CD4-positive, CD25-positive, alpha-beta regulatory T cell (primary cell): Measurements from ENCODE around the gene GPATCH1. TPM values are rescaled to one million over a fixed set of nuclear protein-coding genes. Genes with fewer than 3 reads are reported as not detected.

Experiments used
- ATAC-seq, 2 donors: fragments of 150-1000 bp; cut with Tn5 transposase; one replicate each; pipeline ENCODE4 v1.10.0; 2021; ENCODE audit warnings: low read depth in 2 of 2, moderate number of reproducible peaks in 2 of 2, moderate library complexity in 1 of 2
- DNase-seq, 3 donors: peaks; one replicate each; pipeline versions ENCODE4 v3.0.0 to v3.0.0-alpha.2; 2012 to 2022; ENCODE audit warnings: mixed read lengths in 1 of 3
- H3K27ac ChIP-seq: one replicate; pipeline ENCODE4 v1.7.0; 2013; ENCODE audit warnings: mild to moderate bottlenecking, low read length; ENCODE audit not compliant: insufficient read depth, poor library complexity, severe bottlenecking
- H3K27me3 ChIP-seq: one replicate; pipeline ENCODE4 v1.7.0; 2013; ENCODE audit warnings: low read length; ENCODE audit not compliant: control insufficient read depth, insufficient read depth
- H3K36me3 ChIP-seq: one replicate; pipeline ENCODE4 v1.7.0; 2013; ENCODE audit warnings: mild to moderate bottlenecking, low read length, moderate library complexity; ENCODE audit not compliant: control insufficient read depth, insufficient read depth
- H3K4me1 ChIP-seq: 2 replicates; pipeline ENCODE4 v1.7.0; 2013; ENCODE audit warnings: mild to moderate bottlenecking, low read length; ENCODE audit not compliant: insufficient read depth, control insufficient read depth, poor library complexity, severe bottlenecking
- H3K4me3 ChIP-seq: one replicate; pipeline ENCODE4 v1.7.0; 2013; ENCODE audit warnings: low read depth, mild to moderate bottlenecking, low read length, moderate library complexity
- H3K9me3 ChIP-seq, 2 experiments: 1 replicate in 1 of 2; 2 replicates in 1 of 2; pipeline ENCODE4 v1.7.0; 2013; ENCODE audit warnings: low read length in 2 of 2, mild to moderate bottlenecking in 1 of 2, moderate library complexity in 1 of 2; ENCODE audit not compliant: control insufficient read depth in 2 of 2
- H3K27ac Mint-ChIP-seq, 3 donors: one replicate each; pipeline ENCODE4 v1.8.0; 2020 to 2022; ENCODE audit warnings: mild to moderate bottlenecking in 3 of 3, mixed read lengths in 3 of 3, moderate library complexity in 2 of 3
- H3K27me3 Mint-ChIP-seq: one replicate; pipeline ENCODE4 v1.8.0; 2022; ENCODE audit warnings: mild to moderate bottlenecking, mixed read lengths
- H3K36me3 Mint-ChIP-seq: one replicate; pipeline ENCODE4 v1.8.0; 2020; ENCODE audit warnings: mixed read lengths
- H3K4me1 Mint-ChIP-seq, 4 donors: one replicate each; pipeline ENCODE4 v1.8.0; 2020 to 2022; ENCODE audit warnings: mixed read lengths in 4 of 4, mild to moderate bottlenecking in 1 of 4
- H3K4me3 Mint-ChIP-seq, 4 donors: one replicate each; pipeline ENCODE4 v1.8.0; 2020 to 2022; ENCODE audit warnings: mild to moderate bottlenecking in 4 of 4, mixed read lengths in 4 of 4, moderate library complexity in 3 of 4
- H3K9me3 Mint-ChIP-seq, 7 donors: one replicate each; pipeline ENCODE4 v1.8.0; 2020 to 2022; ENCODE audit warnings: mixed read lengths in 7 of 7, mild to moderate bottlenecking in 3 of 7, moderate library complexity in 2 of 7
- polyA plus RNA-seq, 4 donors: library from polyadenylated mRNA; unstranded; fragments of 300-500 nt; fragmentation: Illumina TruSeq; gene quantifications; one replicate each; pipeline ENCODE4 v1.2.3, GENCODE V29; 2021
- total RNA-seq: library from RNA; stranded (reverse); gene quantifications from one replicate; pipeline ENCODE4 v1.2.3, GENCODE V29; 2022

Gene GPATCH1
- total and polyA plus RNA-seq, 5 donors from 2014 or later, result 3.9 to 9.6 (median 5.0) TPM

DNA sequence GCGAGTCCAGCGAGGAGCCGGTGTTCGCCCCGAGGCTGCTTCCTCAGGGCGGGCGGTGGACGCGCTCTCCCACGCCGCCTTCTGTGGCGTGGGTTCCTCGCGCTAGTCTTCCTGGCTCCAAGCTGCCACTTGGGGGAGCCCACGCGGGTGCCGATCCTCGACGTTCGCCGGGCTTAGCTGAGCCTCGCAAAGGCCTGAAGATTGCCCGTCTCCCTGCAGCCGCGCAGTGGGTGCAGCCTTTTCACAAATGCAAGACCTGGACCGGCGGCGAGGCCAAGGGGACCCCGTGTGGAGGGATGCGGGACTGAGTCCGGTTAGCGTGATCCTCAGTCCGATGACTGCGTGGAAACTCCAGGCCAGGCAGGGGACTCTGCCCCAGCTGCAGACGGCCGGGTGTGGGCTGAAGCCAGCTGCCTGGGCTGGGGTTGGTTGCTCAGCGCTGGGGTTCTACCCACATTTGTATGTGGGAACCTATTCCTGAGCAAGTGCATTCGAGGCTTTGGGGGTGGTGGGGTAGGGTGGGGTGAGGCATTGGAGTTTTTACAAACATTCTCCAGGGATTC, 96.5 kb downstream of the GPATCH1 start:
- Mint-ChIP-seq H3K4me1 (peaks cover 9 to 54% (median 30%) of the 10 kb centered on the region in 4 donors), H3K9me3 (peaks cover 0 to 5% (median 0%) of the 10 kb centered on the region in 7 donors), H3K27ac (peak overlapping the region; percentile 98 to 99 (median 99)), H3K36me3 (peaks cover 6% of the 10 kb centered on the region), H3K27me3 (peaks cover 12% of the 10 kb centered on the region), H3K4me3 (peak overlapping the region; percentile 97 to 100 (median 98))
- H3K4me3 ChIP-seq, result peak overlapping the region; percentile 66
- no peaks in the 10 kb centered on the region for H3K9me3 ChIP-seq
- H3K36me3 ChIP-seq, result no peaks in the 10 kb centered on the region
- H3K27ac ChIP-seq, result peak overlapping the region; percentile 91
- H3K4me1 ChIP-seq, result peaks cover 18% of the 10 kb centered on the region
- ATAC-seq (peak; percentile 71), DNase-seq (peak in 1 of 3 donors; percentile 85)
- no peaks in the 10 kb centered on the region for H3K27me3 ChIP-seq

Other genes with a start within 250 kb of the GPATCH1 start
- 0.32 TPM for gene SLC7A9, start 211.4 kb upstream of the GPATCH1 start, total RNA-seq
- not detected for gene SLC7A9, start 211.4 kb upstream of the GPATCH1 start, polyA plus RNA-seq
- 10.8 TPM for gene CEP89, start 109.2 kb upstream of the GPATCH1 start, total RNA-seq
- gene CEP89, start 109.2 kb upstream of the GPATCH1 start, polyA plus RNA-seq, result 10 to 100 TPM in 2 of 4 donors, 1 to 10 TPM in 2; 8.7 to 11.3 (median 9.7) TPM
- 1.2 TPM for gene FAAP24, start 108.9 kb upstream of the GPATCH1 start, total RNA-seq
- gene FAAP24, start 108.9 kb upstream of the GPATCH1 start, polyA plus RNA-seq, result 1 to 10 TPM; 2.3 to 3.4 (median 3.2) TPM
- gene RHPN2, start 16.3 kb upstream of the GPATCH1 start, total RNA-seq, result 0.37 TPM
- gene RHPN2, start 16.3 kb upstream of the GPATCH1 start, polyA plus RNA-seq, result under 1 TPM; 0.17 to 0.76 (median 0.31) TPM
- gene WDR88, start 50.9 kb downstream of the GPATCH1 start, total RNA-seq, result not detected
- under 1 TPM in 2 of 4 donors, not detected in 2; 0.09 to 0.24 TPM for gene WDR88, start 50.9 kb downstream of the GPATCH1 start, polyA plus RNA-seq
- not detected for gene LRP3, start 113.1 kb downstream of the GPATCH1 start, total RNA-seq
- not detected for gene LRP3, start 113.1 kb downstream of the GPATCH1 start, polyA plus RNA-seq
- not detected for gene SLC7A10, start 144.7 kb downstream of the GPATCH1 start, total RNA-seq
- gene SLC7A10, start 144.7 kb downstream of the GPATCH1 start, polyA plus RNA-seq, result under 1 TPM in 2 of 4 donors, not detected in 2; 0.15 to 0.19 TPM
- 3.8 TPM for gene CEBPA, start 221.4 kb downstream of the GPATCH1 start, total RNA-seq
- 1 to 10 TPM in 3 of 4 donors, under 1 TPM in 1; 0.72 to 3.5 (median 1.5) TPM for gene CEBPA, start 221.4 kb downstream of the GPATCH1 start, polyA plus RNA-seq